Fibroblast of villous mesenchyme (primary cell): ENCODE measurements around the gene NETO2. TPM values are rescaled to one million over a fixed set of nuclear protein-coding genes. Genes with fewer than 3 reads are reported as not detected.

Source experiments
- DNase-seq: peaks from one replicate; pipeline ENCODE4 v3.0.0-alpha.2; 2010; ENCODE audit warnings: low read depth
- H3K4me3 ChIP-seq: 2 replicates; pipeline ENCODE4 v1.5.1; 2011; ENCODE audit warnings: low read depth, mild to moderate bottlenecking, low read length
- CTCF ChIP-seq: IDR thresholded peaks from 2 replicates; pipeline ENCODE4 v1.5.1; 2012; ENCODE audit warnings: low read depth, mild to moderate bottlenecking, low read length; ENCODE audit not compliant: insufficient read depth
- total RNA-seq: library from RNA; depleted of rRNA; stranded (reverse); fragments of >200 nt; gene quantifications from 2 replicates; pipeline ENCODE4 v1.2.3, GENCODE V29; 2012

The NETO2 gene
- total RNA-seq, 1 donor = 14.7 TPM

- no peak for TF ChIP-seq CTCF
- DNase-seq = no peak
- H3K4me3 ChIP-seq = no peak overlapping the region
These were observed 92.7 kb downstream of the NETO2 start for GRCh38 chr16:47051031-47051430.

GRCh38 chr16:47049901-47050583, 93.7 kb downstream of the NETO2 start:
- TF ChIP-seq CTCF = no peak
- no peak overlapping the region for H3K4me3 ChIP-seq
- no peak for DNase-seq

GRCh38 chr16:47047524-47048203, 96.1 kb downstream of the NETO2 start:
- H3K4me3 ChIP-seq = no peak overlapping the region
- DNase-seq = no peak
- TF ChIP-seq CTCF = no peak

GRCh38 chr16:47046726-47047523, 96.8 kb downstream of the NETO2 start:
- no peak overlapping the region for H3K4me3 ChIP-seq
- DNase-seq = no peak
- no peak for TF ChIP-seq CTCF

GRCh38 chr16:47045459-47045858, 98.3 kb downstream of the NETO2 start:
- H3K4me3 ChIP-seq = no peak overlapping the region
- DNase-seq = no peak
- no peak for TF ChIP-seq CTCF

- DNase-seq = no peak
- no peak for TF ChIP-seq CTCF
- no peak overlapping the region for H3K4me3 ChIP-seq
These were observed 98.7 kb downstream of the NETO2 start for GRCh38 chr16:47045023-47045422.
